GM08714 (cell line): ENCODE measurements around the gene LRIG1.

Experiments used
- H3K4me3 ChIP-seq: fragments of 200-500 bp; sonication (Bioruptor generic); 2 replicates; pipeline ENCODE4 v1.5.1; 2014; ENCODE audit warnings: mild to moderate bottlenecking, low read length, inconsistent platforms
- ZNF274 ChIP-seq: IDR thresholded peaks from 2 replicates; pipeline ENCODE4 v1.6.1; 2012; ENCODE audit warnings: mild to moderate bottlenecking, low read depth, low read length

Gene LRIG1

GRCh38 chr3:66371432-66371831, 129.4 kb downstream of the LRIG1 start:
- TF ChIP-seq ZNF274 = no peak
- H3K4me3 ChIP-seq = no peak overlapping the region

GRCh38 chr3:66370179-66370578, 130.6 kb downstream of the LRIG1 start:
- TF ChIP-seq ZNF274 = no peak
- no peak overlapping the region for H3K4me3 ChIP-seq

DNA sequence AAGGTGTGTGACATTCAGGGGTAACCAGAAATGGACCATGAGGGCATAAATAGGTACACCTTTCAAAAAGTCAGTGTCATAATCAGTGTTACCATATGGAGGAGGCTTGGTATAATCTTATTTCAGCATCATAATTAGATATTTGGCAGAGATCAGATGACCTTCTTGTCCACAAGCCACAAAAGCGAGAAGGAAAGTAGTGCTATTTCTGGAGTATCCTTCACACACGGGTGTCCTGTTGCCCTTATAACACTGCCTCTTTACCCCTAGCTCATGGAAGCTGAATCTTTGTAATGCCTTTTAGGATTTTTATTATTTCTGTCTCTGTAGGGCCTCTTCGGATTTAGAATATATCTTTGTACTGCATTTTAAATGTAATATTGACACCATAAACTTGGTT, 132.8 kb downstream of the LRIG1 start:
- no peak for TF ChIP-seq ZNF274
- no peak overlapping the region for H3K4me3 ChIP-seq

GRCh38 chr3:66366747-66367146, 134.1 kb downstream of the LRIG1 start:
- no peak for TF ChIP-seq ZNF274
- H3K4me3 ChIP-seq = no peak overlapping the region

DNA sequence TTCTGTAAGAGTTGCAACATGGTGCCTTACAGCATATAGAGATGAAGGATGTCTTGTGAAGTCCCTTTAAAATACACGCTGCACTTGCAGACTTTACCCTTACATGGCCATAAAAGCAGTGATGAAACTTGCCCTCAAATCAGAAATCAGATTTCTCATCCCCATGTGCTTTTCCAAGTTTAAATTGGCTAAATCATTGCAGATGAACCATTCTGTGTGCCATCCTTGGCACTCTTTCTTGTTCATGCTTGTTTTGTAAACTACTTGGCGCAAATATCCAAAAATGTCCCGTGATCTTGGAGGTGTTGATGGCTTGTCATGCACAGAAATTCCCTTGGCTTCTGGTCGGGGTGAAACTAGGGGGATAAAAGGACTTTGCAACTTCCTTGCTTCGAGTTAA, 135.7 kb downstream of the LRIG1 start:
- no peak overlapping the region for H3K4me3 ChIP-seq
- no peak for TF ChIP-seq ZNF274

DNA sequence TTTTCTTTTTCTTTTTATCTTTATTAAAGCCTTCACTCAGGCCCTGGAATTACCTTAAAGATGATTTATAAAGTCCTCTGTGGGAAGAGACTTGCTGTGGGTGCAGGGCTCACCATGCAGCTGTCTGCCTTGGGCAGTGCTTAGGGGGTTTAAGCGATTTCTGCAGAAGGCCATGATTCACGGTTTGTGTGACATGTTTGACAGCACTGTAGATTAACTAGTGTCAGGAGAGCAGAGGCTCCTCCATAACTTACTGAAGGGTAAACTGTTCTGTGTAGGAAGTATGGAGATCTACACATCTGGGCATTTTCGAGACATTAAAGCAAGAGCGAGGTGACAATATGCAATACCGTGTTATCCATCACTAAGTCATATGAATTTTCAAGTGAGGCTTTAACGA, 137.7 kb downstream of the LRIG1 start:
- no peak overlapping the region for H3K4me3 ChIP-seq
- TF ChIP-seq ZNF274 = no peak

GRCh38 chr3:66362541-66362941, 138.3 kb downstream of the LRIG1 start:
- TF ChIP-seq ZNF274 = no peak

GRCh38 chr3:66361356-66361755, 139.5 kb downstream of the LRIG1 start:
- no peak overlapping the region for H3K4me3 ChIP-seq
- TF ChIP-seq ZNF274 = no peak

More at GRCh38 chr3:66362541-66362941, 138.3 kb downstream of the LRIG1 start:
- H3K4me3 ChIP-seq = no peak overlapping the region

DNA sequence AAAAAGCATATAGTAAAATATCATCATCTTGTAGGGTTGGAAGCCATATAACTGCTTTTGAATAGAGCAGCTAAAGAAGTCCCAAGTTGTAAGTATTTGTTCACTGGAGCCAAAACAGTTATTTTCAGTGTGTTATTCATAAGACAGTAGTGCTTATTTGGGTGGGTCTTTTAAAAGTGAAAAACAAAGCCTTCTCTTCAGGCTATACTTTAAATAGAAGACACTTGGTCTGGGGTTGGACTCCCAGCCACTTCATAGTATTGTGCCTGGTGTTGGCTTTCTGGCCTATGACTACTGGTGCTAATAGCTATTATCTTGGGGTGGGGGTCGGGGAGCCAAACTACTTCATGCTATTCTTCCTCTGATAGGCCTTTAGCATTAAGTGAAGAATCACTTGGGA, 144.8 kb downstream of the LRIG1 start:
- no peak overlapping the region for H3K4me3 ChIP-seq
- TF ChIP-seq ZNF274 = no peak

DNA sequence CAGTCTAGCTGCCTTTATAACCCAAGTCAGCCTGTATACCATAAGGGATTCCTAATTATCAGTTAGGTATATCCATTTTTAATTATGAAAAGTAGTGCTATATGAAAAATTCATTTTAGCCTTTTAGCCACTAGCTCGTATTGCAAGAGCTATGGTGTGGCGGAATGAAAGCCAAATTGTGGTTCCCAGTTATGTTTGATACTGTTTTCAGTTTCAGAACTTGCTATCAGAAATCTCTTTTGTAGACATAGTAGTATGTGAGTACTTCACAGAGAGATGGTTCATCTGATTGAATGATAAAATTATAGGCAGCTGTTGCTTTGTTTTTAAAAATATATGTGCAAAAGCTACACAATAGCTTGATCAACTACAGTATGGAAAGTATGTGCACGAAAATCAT, 145.4 kb downstream of the LRIG1 start:
- no peak for TF ChIP-seq ZNF274
- H3K4me3 ChIP-seq = no peak overlapping the region

- no peak overlapping the region for H3K4me3 ChIP-seq
- no peak for TF ChIP-seq ZNF274
Observed at GRCh38 chr3:66354001-66354400, 146.8 kb downstream of the LRIG1 start.

DNA sequence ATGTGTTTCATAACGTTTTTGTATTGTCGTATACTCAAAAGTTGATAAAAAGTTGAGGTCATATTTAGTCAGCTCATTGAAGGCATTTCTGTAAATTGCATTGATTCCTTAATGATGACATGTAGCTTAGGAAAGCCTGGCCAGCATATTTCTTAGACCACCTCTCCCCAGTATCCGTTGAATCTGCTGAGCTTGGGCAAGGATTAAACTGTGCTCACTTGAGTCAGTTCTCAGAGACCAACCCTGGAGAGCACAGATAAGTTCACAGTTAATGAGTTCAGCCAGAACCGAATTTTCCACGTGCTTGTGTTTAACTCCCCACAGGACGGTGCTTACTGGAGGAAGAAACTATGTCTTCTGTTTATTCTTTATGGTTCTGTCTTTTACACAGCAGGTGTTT, 147.3 kb downstream of the LRIG1 start:
- TF ChIP-seq ZNF274 = no peak
- no peak overlapping the region for H3K4me3 ChIP-seq

GRCh38 chr3:66353039-66353438, 147.8 kb downstream of the LRIG1 start:
- H3K4me3 ChIP-seq = no peak overlapping the region
- no peak for TF ChIP-seq ZNF274

DNA sequence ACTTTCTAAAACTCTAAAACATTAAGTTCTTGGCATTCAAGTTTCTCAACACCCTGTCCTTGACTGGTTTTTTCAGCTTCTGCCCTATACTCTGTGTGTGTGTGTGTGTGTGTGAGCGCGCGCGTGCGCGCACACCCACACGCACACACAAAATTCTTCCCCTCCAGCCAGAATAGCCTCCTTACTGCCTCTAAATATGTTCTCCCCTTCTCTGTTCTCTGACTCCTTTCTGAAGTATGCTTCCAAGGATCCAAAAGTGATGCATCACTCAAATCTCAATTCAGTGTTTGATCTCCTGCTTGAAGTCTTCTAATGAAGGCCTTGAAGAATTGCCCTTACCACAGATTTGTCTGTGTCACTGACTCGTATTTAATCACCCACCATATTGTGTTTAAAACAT, 150.2 kb downstream of the LRIG1 start:
- no peak for TF ChIP-seq ZNF274
- no peak overlapping the region for H3K4me3 ChIP-seq

DNA sequence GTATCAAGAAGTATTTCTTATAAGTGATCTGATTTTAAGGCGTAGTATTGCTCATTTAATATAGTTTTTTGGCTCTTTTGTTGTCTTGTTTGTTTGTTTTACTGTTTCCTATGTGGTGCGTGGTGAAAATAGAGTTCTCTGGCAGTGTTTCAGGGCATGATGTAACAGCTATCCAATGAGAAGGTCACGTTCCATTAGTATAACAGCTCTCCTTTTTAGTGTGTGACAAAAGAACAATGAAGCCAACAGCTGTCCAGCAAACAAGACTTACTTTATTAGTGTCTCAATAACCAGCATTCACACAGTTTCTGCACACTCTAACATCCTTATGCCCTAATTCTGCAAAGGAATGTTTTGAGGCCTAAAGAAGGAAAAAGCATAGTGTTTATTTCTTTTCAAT, 152.1 kb downstream of the LRIG1 start:
- H3K4me3 ChIP-seq = no peak overlapping the region
- TF ChIP-seq ZNF274 = no peak

GRCh38 chr3:66344848-66345578, 155.8 kb downstream of the LRIG1 start:
- no peak overlapping the region for H3K4me3 ChIP-seq
- TF ChIP-seq ZNF274 = no peak
